ENCODE measurements around the gene AFF4.

DNA sequence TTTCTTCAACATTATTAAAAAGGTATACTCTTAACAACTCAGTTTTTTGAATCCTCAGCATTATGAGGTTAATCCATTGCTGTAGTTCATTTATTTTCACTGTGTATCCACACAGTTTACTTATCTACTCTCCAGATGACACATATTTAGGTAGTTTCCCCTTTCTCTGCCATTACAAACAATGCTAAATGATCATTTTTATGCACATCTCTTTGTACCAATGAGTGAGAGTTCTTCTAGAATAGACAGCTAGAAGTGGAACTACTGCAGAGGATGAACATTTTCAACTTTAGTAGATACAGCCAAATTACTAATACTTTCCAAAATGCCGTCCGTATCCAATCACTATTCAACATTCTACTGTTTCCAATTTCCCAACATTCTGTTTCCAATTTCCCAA lies 11.5 kb downstream of the AFF4 start:
- no peak for TF ChIP-seq POLR2A (IDR thresholded peaks at IDR 0.05)
- TF ChIP-seq, protein P1, sequence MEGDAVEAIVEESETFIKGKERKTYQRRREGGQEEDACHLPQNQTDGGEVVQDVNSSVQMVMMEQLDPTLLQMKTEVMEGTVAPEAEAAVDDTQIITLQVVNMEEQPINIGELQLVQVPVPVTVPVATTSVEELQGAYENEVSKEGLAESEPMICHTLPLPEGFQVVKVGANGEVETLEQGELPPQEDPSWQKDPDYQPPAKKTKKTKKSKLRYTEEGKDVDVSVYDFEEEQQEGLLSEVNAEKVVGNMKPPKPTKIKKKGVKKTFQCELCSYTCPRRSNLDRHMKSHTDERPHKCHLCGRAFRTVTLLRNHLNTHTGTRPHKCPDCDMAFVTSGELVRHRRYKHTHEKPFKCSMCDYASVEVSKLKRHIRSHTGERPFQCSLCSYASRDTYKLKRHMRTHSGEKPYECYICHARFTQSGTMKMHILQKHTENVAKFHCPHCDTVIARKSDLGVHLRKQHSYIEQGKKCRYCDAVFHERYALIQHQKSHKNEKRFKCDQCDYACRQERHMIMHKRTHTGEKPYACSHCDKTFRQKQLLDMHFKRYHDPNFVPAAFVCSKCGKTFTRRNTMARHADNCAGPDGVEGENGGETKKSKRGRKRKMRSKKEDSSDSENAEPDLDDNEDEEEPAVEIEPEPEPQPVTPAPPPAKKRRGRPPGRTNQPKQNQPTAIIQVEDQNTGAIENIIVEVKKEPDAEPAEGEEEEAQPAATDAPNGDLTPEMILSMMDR (IDR thresholded peaks at IDR 0.05) = no peak

Data from Peyer's patch (tissue), 4 donors.